Osteocyte (in vitro differentiated cells): Measurements from ENCODE around the gene CPS1. TPM values are rescaled to one million over a fixed set of nuclear protein-coding genes. Genes with fewer than 3 reads are reported as not detected.
A peak's percentile ranks its signal among the peaks of the same experiment; 100 is the strongest.

Source experiments
- DNase-seq: peaks from one replicate; pipeline ENCODE4 v3.0.0; 2021; ENCODE audit warnings: mixed read lengths; ENCODE audit not compliant: unreplicated experiment; ENCODE audit errors: extremely low spot score
- H3K27ac Mint-ChIP-seq: one replicate; pipeline ENCODE4 v1.8.0; 2021; ENCODE audit warnings: mild to moderate bottlenecking, mixed read lengths; ENCODE audit not compliant: unreplicated experiment
- H3K27me3 Mint-ChIP-seq: one replicate; pipeline ENCODE4 v1.8.0; 2021; ENCODE audit warnings: mixed read lengths; ENCODE audit not compliant: unreplicated experiment
- H3K36me3 Mint-ChIP-seq: one replicate; pipeline ENCODE4 v1.8.0; 2021; ENCODE audit warnings: mixed read lengths; ENCODE audit not compliant: unreplicated experiment
- H3K4me1 Mint-ChIP-seq: one replicate; pipeline ENCODE4 v1.8.0; 2021; ENCODE audit warnings: mixed read lengths; ENCODE audit not compliant: unreplicated experiment
- H3K4me3 Mint-ChIP-seq: one replicate; pipeline ENCODE4 v1.8.0; 2021; ENCODE audit warnings: mild to moderate bottlenecking, moderate library complexity, mixed read lengths; ENCODE audit not compliant: unreplicated experiment
- H3K9me3 Mint-ChIP-seq: one replicate; pipeline ENCODE4 v1.8.0; 2021; ENCODE audit warnings: mixed read lengths; ENCODE audit not compliant: unreplicated experiment
- CTCF ChIP-seq: fragments of 200-600 bp; sonication (generic); IDR thresholded peaks from 2 replicates; pipeline ENCODE4 v1.5.0; 2021; ENCODE audit warnings: antibody characterized with exemption, mild to moderate bottlenecking, moderate library complexity
- total RNA-seq: library from RNA; stranded (reverse); gene quantifications from 2 replicates; pipeline ENCODE4 v1.2.1, GENCODE V29; 2021

Gene CPS1
- total RNA-seq, 1 donor from 2014 or later = 22.3 TPM

- no peaks in the 10 kb centered on the region for H3K27me3 Mint-ChIP-seq
- no peak for DNase-seq
- no peak overlapping the region for H3K4me3 Mint-ChIP-seq
- H3K4me1 Mint-ChIP-seq = no peaks in the 10 kb centered on the region
- peaks cover 9% of the 10 kb centered on the region for H3K9me3 Mint-ChIP-seq
- H3K36me3 Mint-ChIP-seq = peaks cover 10% of the 10 kb centered on the region
- no peak overlapping the region for H3K27ac Mint-ChIP-seq
- TF ChIP-seq CTCF = no peak
Measured at GRCh38 chr2:210660751-210661150, 104.4 kb downstream of the CPS1 start.

GRCh38 chr2:210662560-210662959 is 106.2 kb downstream of the CPS1 start:
- H3K27me3 Mint-ChIP-seq = no peaks in the 10 kb centered on the region
- DNase-seq = no peak
- no peak overlapping the region for H3K27ac Mint-ChIP-seq
- peaks cover 13% of the 10 kb centered on the region for H3K9me3 Mint-ChIP-seq
- H3K4me3 Mint-ChIP-seq = no peak overlapping the region
- TF ChIP-seq CTCF = no peak
- no peaks in the 10 kb centered on the region for H3K4me1 Mint-ChIP-seq
- H3K36me3 Mint-ChIP-seq = peaks cover 11% of the 10 kb centered on the region

- Mint-ChIP-seq H3K4me3 (no peak overlapping the region), H3K9me3 (peaks cover 13% of the 10 kb centered on the region)
Measured at GRCh38 chr2:210663631-210664089, 107.3 kb downstream of the CPS1 start.

GRCh38 chr2:210667711-210668110 is 111.3 kb downstream of the CPS1 start:
- no peak overlapping the region for H3K4me3 Mint-ChIP-seq
- H3K9me3 Mint-ChIP-seq = peaks cover 3% of the 10 kb centered on the region
- no peak overlapping the region for H3K27ac Mint-ChIP-seq
- H3K4me1 Mint-ChIP-seq = no peaks in the 10 kb centered on the region
- H3K27me3 Mint-ChIP-seq = no peaks in the 10 kb centered on the region
- no peak for DNase-seq
- TF ChIP-seq CTCF = no peak
- peaks cover 1% of the 10 kb centered on the region for H3K36me3 Mint-ChIP-seq

More at GRCh38 chr2:210663631-210664089, 107.3 kb downstream of the CPS1 start:
- H3K36me3 Mint-ChIP-seq = peaks cover 11% of the 10 kb centered on the region
- no peaks in the 10 kb centered on the region for H3K27me3 Mint-ChIP-seq
- H3K27ac Mint-ChIP-seq = no peak overlapping the region
- no peak for DNase-seq
- peak; percentile 30 for TF ChIP-seq CTCF
- no peaks in the 10 kb centered on the region for H3K4me1 Mint-ChIP-seq

GRCh38 chr2:210671065-210671464 is 114.7 kb downstream of the CPS1 start:
- Mint-ChIP-seq H3K36me3 (peaks cover 1% of the 10 kb centered on the region), H3K4me1 (no peaks in the 10 kb centered on the region), H3K9me3 (peaks cover 3% of the 10 kb centered on the region), H3K27ac (no peak overlapping the region), H3K27me3 (no peaks in the 10 kb centered on the region), H3K4me3 (no peak overlapping the region)
- no peak for TF ChIP-seq CTCF
- DNase-seq = no peak
